ENCODE results near the gene E2F1.

E2F1 gene

GRCh38 chr20:33644313-33645071 is 41.7 kb downstream of the E2F1 start:
- H3K9me3 ChIP-seq (ENCODE audit: insufficient read depth, low read length, severe bottlenecking), result no peaks in the 10 kb centered on the region
- DNase-seq, result no peak
- ATAC-seq (ENCODE audit: insufficient read depth, low read depth), result no peak
- H3K4me2 ChIP-seq (ENCODE audit: insufficient read depth, low read length), result no peak overlapping the region
- no peaks in the 10 kb centered on the region for H3K79me2 ChIP-seq (ENCODE audit: insufficient read depth, low read length)
- H3K4me3 ChIP-seq (ENCODE audit: low read depth in 1 of 2, low read length in 2 of 2), result no peak overlapping the region
- H3K27me3 ChIP-seq (ENCODE audit: insufficient read depth, low read length, poor library complexity), result no peaks in the 10 kb centered on the region
- H2AFZ ChIP-seq (ENCODE audit: low read depth, low read length), result no peak overlapping the region
- 0 out of 2 replicates have a peak, but pooled peaks cover 6% of the 10 kb centered on the region for H4K20me1 ChIP-seq (ENCODE audit: insufficient read depth, low read length)
- no peaks in the 10 kb centered on the region for H3K4me1 ChIP-seq (ENCODE audit: insufficient read depth, low read length)
- no peak for TF ChIP-seq EZH2 (IDR thresholded peaks at IDR 0.05; ENCODE audit: borderline replicate concordance, low read depth, low read length, severe bottlenecking)
- TF ChIP-seq, protein P1, sequence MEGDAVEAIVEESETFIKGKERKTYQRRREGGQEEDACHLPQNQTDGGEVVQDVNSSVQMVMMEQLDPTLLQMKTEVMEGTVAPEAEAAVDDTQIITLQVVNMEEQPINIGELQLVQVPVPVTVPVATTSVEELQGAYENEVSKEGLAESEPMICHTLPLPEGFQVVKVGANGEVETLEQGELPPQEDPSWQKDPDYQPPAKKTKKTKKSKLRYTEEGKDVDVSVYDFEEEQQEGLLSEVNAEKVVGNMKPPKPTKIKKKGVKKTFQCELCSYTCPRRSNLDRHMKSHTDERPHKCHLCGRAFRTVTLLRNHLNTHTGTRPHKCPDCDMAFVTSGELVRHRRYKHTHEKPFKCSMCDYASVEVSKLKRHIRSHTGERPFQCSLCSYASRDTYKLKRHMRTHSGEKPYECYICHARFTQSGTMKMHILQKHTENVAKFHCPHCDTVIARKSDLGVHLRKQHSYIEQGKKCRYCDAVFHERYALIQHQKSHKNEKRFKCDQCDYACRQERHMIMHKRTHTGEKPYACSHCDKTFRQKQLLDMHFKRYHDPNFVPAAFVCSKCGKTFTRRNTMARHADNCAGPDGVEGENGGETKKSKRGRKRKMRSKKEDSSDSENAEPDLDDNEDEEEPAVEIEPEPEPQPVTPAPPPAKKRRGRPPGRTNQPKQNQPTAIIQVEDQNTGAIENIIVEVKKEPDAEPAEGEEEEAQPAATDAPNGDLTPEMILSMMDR (IDR thresholded peaks at IDR 0.05; ENCODE audit: borderline replicate concordance, extremely low read depth, low read length, poor library complexity, severe bottlenecking), result no peak
- peaks cover 61% of the 10 kb centered on the region for H3K36me3 ChIP-seq (ENCODE audit: insufficient read depth, low read length)
- H3K27ac ChIP-seq (ENCODE audit: low read length), result no peak overlapping the region
- H3K9ac ChIP-seq (ENCODE audit: low read depth, low read length), result no peak overlapping the region

DNA sequence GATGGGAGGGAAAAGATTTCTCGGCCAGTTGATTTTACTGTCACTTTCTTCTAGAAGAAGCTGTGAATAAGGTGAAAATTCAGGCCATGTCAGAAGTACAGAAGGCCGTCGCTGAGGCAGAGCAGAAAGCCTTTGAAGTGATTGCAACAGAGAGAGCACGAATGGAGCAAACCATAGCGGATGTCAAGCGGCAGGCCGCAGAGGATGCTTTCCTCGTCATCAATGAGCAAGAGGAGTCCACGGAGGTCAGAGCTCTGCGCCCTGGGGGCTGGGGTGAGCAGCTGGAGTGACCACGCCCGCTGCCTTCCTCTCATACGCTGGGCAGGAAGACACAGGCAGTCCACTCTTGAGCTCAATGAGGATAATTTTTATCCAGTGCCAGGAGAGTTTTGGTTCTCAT is 45.9 kb downstream of the E2F1 start:
- no peaks in the 10 kb centered on the region for H3K27me3 ChIP-seq (ENCODE audit: insufficient read depth, low read length, poor library complexity)
- peaks cover 78% of the 10 kb centered on the region for H3K36me3 ChIP-seq (ENCODE audit: insufficient read depth, low read length)
- DNase-seq, result no peak
- TF ChIP-seq, protein P1 (IDR thresholded peaks at IDR 0.05; ENCODE audit: borderline replicate concordance, extremely low read depth, low read length, poor library complexity, severe bottlenecking), result no peak
- no peak for TF ChIP-seq EZH2 (IDR thresholded peaks at IDR 0.05; ENCODE audit: borderline replicate concordance, low read depth, low read length, severe bottlenecking)
- no peaks in the 10 kb centered on the region for H3K4me1 ChIP-seq (ENCODE audit: insufficient read depth, low read length)
- no peak overlapping the region for H3K9ac ChIP-seq (ENCODE audit: low read depth, low read length)
- H4K20me1 ChIP-seq (ENCODE audit: insufficient read depth, low read length), result no peaks in the 10 kb centered on the region
- H3K79me2 ChIP-seq (ENCODE audit: insufficient read depth, low read length), result no peaks in the 10 kb centered on the region
- no peak overlapping the region for H3K4me3 ChIP-seq (ENCODE audit: low read depth in 1 of 2, low read length in 2 of 2)
- no peak for ATAC-seq (ENCODE audit: insufficient read depth, low read depth)
- H3K27ac ChIP-seq (ENCODE audit: low read length), result no peak overlapping the region
- H2AFZ ChIP-seq (ENCODE audit: low read depth, low read length), result no peak overlapping the region
- no peak overlapping the region for H3K4me2 ChIP-seq (ENCODE audit: insufficient read depth, low read length)
- no peaks in the 10 kb centered on the region for H3K9me3 ChIP-seq (ENCODE audit: insufficient read depth, low read length, severe bottlenecking)

- no peak overlapping the region for H3K4me2 ChIP-seq (ENCODE audit: insufficient read depth, low read length)
Observed at GRCh38 chr20:33636776-33637175, 49.4 kb downstream of the E2F1 start.

More at GRCh38 chr20:33636776-33637175, 49.4 kb downstream of the E2F1 start:
- no peak overlapping the region for H3K9ac ChIP-seq (ENCODE audit: low read depth, low read length)
- peaks cover 62% of the 10 kb centered on the region for H3K36me3 ChIP-seq (ENCODE audit: insufficient read depth, low read length)
- ATAC-seq (ENCODE audit: insufficient read depth, low read depth) (no peak), DNase-seq (no peak)
- no peak overlapping the region for H3K4me3 ChIP-seq (ENCODE audit: low read depth in 1 of 2, low read length in 2 of 2)
- no peaks in the 10 kb centered on the region for H3K4me1 ChIP-seq (ENCODE audit: insufficient read depth, low read length)
- H3K9me3 ChIP-seq (ENCODE audit: insufficient read depth, low read length, severe bottlenecking), result no peaks in the 10 kb centered on the region
- no peaks in the 10 kb centered on the region for H4K20me1 ChIP-seq (ENCODE audit: insufficient read depth, low read length)
- H3K79me2 ChIP-seq (ENCODE audit: insufficient read depth, low read length), result no peaks in the 10 kb centered on the region
- H2AFZ ChIP-seq (ENCODE audit: low read depth, low read length), result no peak overlapping the region
- no peaks in the 10 kb centered on the region for H3K27me3 ChIP-seq (ENCODE audit: insufficient read depth, low read length, poor library complexity)
- no peak overlapping the region for H3K27ac ChIP-seq (ENCODE audit: low read length)
- TF ChIP-seq, protein P1 (IDR thresholded peaks at IDR 0.05; ENCODE audit: borderline replicate concordance, extremely low read depth, low read length, poor library complexity, severe bottlenecking), result no peak
- TF ChIP-seq EZH2 (IDR thresholded peaks at IDR 0.05; ENCODE audit: borderline replicate concordance, low read depth, low read length, severe bottlenecking), result no peak

All from DND-41 (cell line).